A673 (cell line): Measurements from ENCODE around the gene ZNF283. TPM values are rescaled to one million over a fixed set of nuclear protein-coding genes. Genes with fewer than 3 reads are reported as not detected.
"Not testable (repeated sequence)": the region's sequence is repeated elsewhere in the genome, so short reads cannot be mapped to it uniquely, and the experiment has no call there.

ENCODE experiments used
- BruUV-seq: library from RNA; stranded (reverse); fragments of 400-500 nt; replicated peaks from 2 replicates; lab custom pipeline; 2021; lab: Mats Ljungman, UMichigan
- CTCF ChIA-PET: fragments of 300-600 bp; sonication (Branson Sonifier 250); formaldehyde crosslinking; loops from one replicate; lab custom pipeline; 2022; ENCODE audit warnings: antibody characterized with exemption; lab: Charles Lee
- POLR2A ChIA-PET: fragments of 300-600 bp; sonication (Branson Sonifier 250); formaldehyde crosslinking; loops from one replicate; lab custom pipeline; 2022; ENCODE audit warnings: antibody characterized with exemption; ENCODE audit not compliant: low non-redundant PET; lab: Charles Lee
- DNase-seq: peaks from one replicate; pipeline ENCODE4 v3.0.0-alpha.2; 2015; ENCODE audit warnings: low spot score
- H3K27ac ChIP-seq: fragments of 200-600 bp; sonication (generic); 2 replicates; pipeline ENCODE4 v1.5.1; 2016; ENCODE audit warnings: mixed run types, low read depth, mild to moderate bottlenecking, mixed read lengths, antibody characterized with exemption, low read length; ENCODE audit not compliant: poor library complexity, severe bottlenecking
- H3K27me3 ChIP-seq: fragments of 200-600 bp; sonication (generic); replicated peaks from 2 replicates; pipeline ENCODE4 v1.6.1; 2017; ENCODE audit warnings: mixed run types, low read depth, mild to moderate bottlenecking, mixed read lengths, antibody characterized with exemption, low read length; ENCODE audit not compliant: insufficient read depth, poor library complexity
- H3K36me3 ChIP-seq: fragments of 200-600 bp; sonication (generic); 2 replicates; pipeline ENCODE4 v1.6.1; 2016; ENCODE audit warnings: mixed run types, mild to moderate bottlenecking, mixed read lengths, antibody characterized with exemption, low read length; ENCODE audit not compliant: insufficient read depth, poor library complexity, severe bottlenecking
- H3K4me1 ChIP-seq: fragments of 200-600 bp; sonication (generic); 2 replicates; pipeline ENCODE4 v1.6.1; 2017; ENCODE audit warnings: mixed run types, mild to moderate bottlenecking, mixed read lengths, antibody characterized with exemption, low read length; ENCODE audit not compliant: insufficient read depth, poor library complexity, severe bottlenecking
- H3K4me3 ChIP-seq: fragments of 200-600 bp; sonication (generic); 2 replicates; pipeline ENCODE4 v1.5.1; 2016; ENCODE audit warnings: low read depth, mixed run types, mild to moderate bottlenecking, mixed read lengths, low read length; ENCODE audit not compliant: poor library complexity, severe bottlenecking
- H3K9me3 ChIP-seq: fragments of 200-600 bp; sonication (generic); 2 replicates; pipeline ENCODE4 v1.6.1; 2016; ENCODE audit warnings: mixed run types, low read depth, mild to moderate bottlenecking, mixed read lengths, antibody characterized with exemption, low read length; ENCODE audit not compliant: poor library complexity, severe bottlenecking
- CTCF ChIP-seq: fragments of 300-800, 200-600 bp; sonication (generic); conservative IDR thresholded peaks from 2 replicates; pipeline ENCODE4 v1.5.1; 2017; ENCODE audit warnings: low read depth, mild to moderate bottlenecking, antibody characterized with exemption, low read length, moderate library complexity, mixed read lengths
- EZH2 ChIP-seq: fragments of 200-600 bp; sonication (generic); IDR thresholded peaks from 2 replicates; pipeline ENCODE4 v1.6.1; 2017; ENCODE audit warnings: borderline replicate concordance, low read depth, mild to moderate bottlenecking, mixed read lengths, antibody characterized with exemption, low read length; ENCODE audit not compliant: poor library complexity, severe bottlenecking
- intact Hi-C: fragments of 100-400 bp; cut with micrococcal nuclease; formaldehyde crosslinking; loops from one replicate; pipeline ENCODE4 v1.10.0; 2022; ENCODE audit not compliant: unreplicated experiment
- total RNA-seq: library from RNA; stranded (reverse); gene quantifications from 2 replicates; pipeline ENCODE4 v1.2.3, GENCODE V29; 2021

ZNF283 gene
- total RNA-seq, 1 experiment from 2014 or later: 9.4 TPM

- CTCF ChIA-PET: no interaction called here
Observed at GRCh38 chr19:43814663-43815352, 12.3 kb upstream of the ZNF283 start.

GRCh38 chr19:43817454-43817853 lies 9.7 kb upstream of the ZNF283 start:
- DNase-seq, H3K4me3 ChIP-seq, CTCF ChIA-PET, POLR2A ChIA-PET, BruUV-seq, H3K27ac ChIP-seq, intact Hi-C loops, H3K36me3 ChIP-seq, H3K4me1 ChIP-seq, H3K9me3 ChIP-seq: not testable (repeated sequence)
- peaks cover 20% of the 10 kb centered on the region for H3K27me3 ChIP-seq

More at GRCh38 chr19:43814663-43815352, 12.3 kb upstream of the ZNF283 start:
- BruUV-seq: no TSS peak
- no peak overlapping the region for H3K4me3 ChIP-seq
- no peaks in the 10 kb centered on the region for H3K4me1 ChIP-seq
- H3K9me3 ChIP-seq: no peaks in the 10 kb centered on the region
- intact Hi-C loops: no loop called here
- H3K27me3 ChIP-seq: no peaks in the 10 kb centered on the region
- no peaks in the 10 kb centered on the region for H3K36me3 ChIP-seq
- no peak overlapping the region for H3K27ac ChIP-seq
- no peak for DNase-seq
- POLR2A ChIA-PET: no interaction called here
- TF ChIP-seq CTCF (no peak), EZH2 (no peak)

GRCh38 chr19:43818500-43818899 lies 8.6 kb upstream of the ZNF283 start:
- no peak for DNase-seq
- no TSS peak for BruUV-seq
- CTCF ChIA-PET: no interaction called here
- POLR2A ChIA-PET: no interaction called here
- H3K4me3 ChIP-seq: no peak overlapping the region
- H3K36me3 ChIP-seq: no peaks in the 10 kb centered on the region
- H3K4me1 ChIP-seq: no peaks in the 10 kb centered on the region
- peaks cover 20% of the 10 kb centered on the region for H3K27me3 ChIP-seq
- no peak overlapping the region for H3K27ac ChIP-seq
- TF ChIP-seq EZH2 (no peak), CTCF (no peak)
- intact Hi-C loops: no loop called here
- H3K9me3 ChIP-seq: no peaks in the 10 kb centered on the region
